ENCODE data around the gene HDAC4. TPM values are rescaled to one million over a fixed set of nuclear protein-coding genes. Genes with fewer than 3 reads are reported as not detected.

Gene HDAC4
- total RNA-seq, 6 donors from 2014 or later: 16.1 to 108 (median 45.0) TPM

DNA sequence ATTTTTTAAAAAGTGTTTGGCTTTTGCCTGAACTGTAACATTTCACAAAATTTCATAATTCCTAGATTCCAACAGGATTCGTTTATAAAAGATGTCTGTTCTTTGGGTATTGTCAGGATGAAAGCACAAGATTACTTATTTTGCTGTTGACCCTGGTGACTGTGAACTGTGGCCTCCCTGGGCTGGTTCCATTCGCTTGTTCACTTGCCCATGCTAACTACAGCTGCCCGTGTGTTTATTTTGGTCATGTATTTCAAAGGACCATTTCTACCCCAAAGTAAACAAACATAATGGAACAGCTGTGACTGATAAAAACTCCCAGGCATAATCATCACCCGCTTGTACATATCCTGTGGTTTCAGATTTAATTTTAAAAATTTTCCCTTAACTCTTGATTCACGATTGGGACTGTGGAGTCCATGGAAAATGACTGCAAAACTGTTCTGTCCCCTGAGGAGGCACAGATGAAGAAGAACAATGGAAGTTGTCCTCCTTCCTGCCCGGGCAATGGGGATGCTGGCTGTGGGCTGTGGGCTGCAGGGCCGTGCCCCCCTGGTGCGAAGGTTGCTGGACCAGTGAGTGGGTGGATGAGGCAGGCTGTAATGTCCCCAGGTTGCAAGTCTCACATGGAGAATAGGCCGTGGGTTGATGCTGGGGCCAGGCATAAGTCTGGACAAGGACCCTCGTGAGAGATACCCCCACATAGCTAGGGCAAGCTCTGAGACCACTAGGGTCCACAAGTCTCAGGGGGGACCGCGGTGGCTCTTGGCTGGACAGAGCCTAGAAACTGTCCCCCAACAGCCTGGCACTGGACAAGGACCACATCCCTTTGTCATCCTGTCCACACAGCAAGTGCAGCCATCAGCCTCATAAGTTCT lies 28.9 kb upstream of the HDAC4 start:
- Histone ChIP-seq H3K27me3 (no peaks in the 10 kb centered on the region), H3K9me3 (peaks cover 0 to 5% (median 0%) of the 10 kb centered on the region in 4 donors), H3K4me3 (no peak overlapping the region), H3K4me1 (peaks cover 0 to 2% (median 0%) of the 10 kb centered on the region in 4 donors), H3K36me3 (no peaks in the 10 kb centered on the region), H3K27ac (no peak overlapping the region)
- DNase-seq (no peak), ATAC-seq (ENCODE audit: low FRiP score in 2 of 2) (peak in 1 of 2 donors; percentile 24)
- 60 to 68% methylated on average over 8 to 12 of the region's 12 CpGs for WGBS, 2 donors
- TF ChIP-seq POLR2AphosphoS5 (IDR thresholded peaks at IDR 0.05): no peak
- TF ChIP-seq POLR2A (IDR thresholded peaks at IDR 0.05): no peak
- TF ChIP-seq, protein P1, sequence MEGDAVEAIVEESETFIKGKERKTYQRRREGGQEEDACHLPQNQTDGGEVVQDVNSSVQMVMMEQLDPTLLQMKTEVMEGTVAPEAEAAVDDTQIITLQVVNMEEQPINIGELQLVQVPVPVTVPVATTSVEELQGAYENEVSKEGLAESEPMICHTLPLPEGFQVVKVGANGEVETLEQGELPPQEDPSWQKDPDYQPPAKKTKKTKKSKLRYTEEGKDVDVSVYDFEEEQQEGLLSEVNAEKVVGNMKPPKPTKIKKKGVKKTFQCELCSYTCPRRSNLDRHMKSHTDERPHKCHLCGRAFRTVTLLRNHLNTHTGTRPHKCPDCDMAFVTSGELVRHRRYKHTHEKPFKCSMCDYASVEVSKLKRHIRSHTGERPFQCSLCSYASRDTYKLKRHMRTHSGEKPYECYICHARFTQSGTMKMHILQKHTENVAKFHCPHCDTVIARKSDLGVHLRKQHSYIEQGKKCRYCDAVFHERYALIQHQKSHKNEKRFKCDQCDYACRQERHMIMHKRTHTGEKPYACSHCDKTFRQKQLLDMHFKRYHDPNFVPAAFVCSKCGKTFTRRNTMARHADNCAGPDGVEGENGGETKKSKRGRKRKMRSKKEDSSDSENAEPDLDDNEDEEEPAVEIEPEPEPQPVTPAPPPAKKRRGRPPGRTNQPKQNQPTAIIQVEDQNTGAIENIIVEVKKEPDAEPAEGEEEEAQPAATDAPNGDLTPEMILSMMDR (IDR thresholded peaks at IDR 0.05): no peak
- TF ChIP-seq EP300 (IDR thresholded peaks at IDR 0.05): no peak

DNA sequence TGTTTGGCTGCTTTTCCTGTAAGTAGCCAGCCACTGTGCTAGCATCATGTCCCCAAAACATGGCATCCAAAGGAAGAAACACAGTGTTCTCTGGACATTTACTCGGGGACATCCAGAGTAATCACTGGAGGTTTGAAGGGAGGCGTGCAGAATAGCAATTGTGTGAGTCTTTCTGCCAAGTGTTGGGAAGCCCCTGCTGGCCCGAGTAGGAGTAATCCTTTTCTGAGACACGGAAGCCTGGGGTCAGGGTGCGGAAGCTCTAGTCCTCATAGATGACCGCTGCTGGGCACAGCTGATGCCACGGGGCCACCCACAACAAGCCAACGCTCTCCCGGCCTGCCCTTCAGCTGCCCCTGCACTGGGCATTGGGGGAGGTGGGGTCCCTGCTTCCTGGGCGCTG lies 24.8 kb upstream of the HDAC4 start:
- Histone ChIP-seq H3K27me3 (no peaks in the 10 kb centered on the region), H3K4me1 (peaks cover 0 to 2% (median 0%) of the 10 kb centered on the region in 4 donors), H3K9me3 (no peaks in the 10 kb centered on the region), H3K27ac (no peak overlapping the region), H3K36me3 (no peaks in the 10 kb centered on the region), H3K4me3 (no peak overlapping the region)
- WGBS, 2 donors: 79 to 91% methylated on average over 10 of the region's 10 CpGs
- no peak for ATAC-seq (ENCODE audit: low FRiP score in 2 of 2)
- TF ChIP-seq POLR2A (IDR thresholded peaks at IDR 0.05): no peak
- TF ChIP-seq, protein P1 (IDR thresholded peaks at IDR 0.05): no peak
- TF ChIP-seq EP300 (IDR thresholded peaks at IDR 0.05): no peak
- no peak for TF ChIP-seq POLR2AphosphoS5 (IDR thresholded peaks at IDR 0.05)
- DNase-seq: no peak

DNA sequence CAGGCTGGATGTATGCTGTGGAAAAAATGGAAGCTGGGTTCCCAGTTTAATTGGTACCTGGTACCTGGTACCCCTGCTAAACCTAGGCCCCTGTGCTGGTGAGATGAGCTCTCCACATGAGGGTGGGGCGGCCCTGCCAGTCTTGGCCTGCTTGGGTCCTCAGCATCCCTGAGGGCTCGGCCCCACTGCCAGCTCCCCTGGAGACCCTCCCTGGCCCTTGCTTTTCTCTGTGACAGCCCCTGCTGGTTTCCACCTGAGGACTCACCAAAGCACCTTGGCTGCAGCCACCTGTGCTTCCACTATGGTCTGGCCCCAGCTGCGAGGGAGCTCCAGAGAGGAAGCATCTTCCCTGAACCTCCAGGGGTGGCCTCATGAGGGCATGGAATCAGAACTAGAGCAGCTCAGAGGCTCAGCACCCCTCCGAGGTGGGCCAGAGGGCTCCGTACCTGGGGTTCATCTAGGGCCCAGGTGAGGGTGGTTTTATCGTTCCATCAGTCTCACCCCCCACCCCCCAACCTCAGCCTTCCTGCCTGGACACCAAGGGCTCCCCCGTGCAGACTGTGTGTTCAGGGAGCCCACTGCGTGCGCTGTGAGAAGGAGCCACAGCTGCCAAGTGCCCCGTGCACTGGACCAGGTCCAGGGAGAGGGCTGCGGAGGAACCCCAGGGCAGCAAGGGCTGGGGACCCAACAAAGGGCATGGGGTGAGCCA lies 23.7 kb upstream of the HDAC4 start:
- Histone ChIP-seq H3K27ac (no peak overlapping the region), H3K36me3 (no peaks in the 10 kb centered on the region), H3K27me3 (no peaks in the 10 kb centered on the region), H3K4me1 (no peaks in the 10 kb centered on the region), H3K9me3 (no peaks in the 10 kb centered on the region), H3K4me3 (no peak overlapping the region)
- no peak for ATAC-seq (ENCODE audit: low FRiP score in 2 of 2)
- DNase-seq: no peak
- 91 to 93% methylated on average over 10 of the region's 11 CpGs for WGBS, 2 donors
- no peak for TF ChIP-seq POLR2AphosphoS5 (IDR thresholded peaks at IDR 0.05)
- TF ChIP-seq POLR2A (IDR thresholded peaks at IDR 0.05): no peak
- TF ChIP-seq, protein P1 (IDR thresholded peaks at IDR 0.05): no peak
- TF ChIP-seq EP300 (IDR thresholded peaks at IDR 0.05): no peak

DNA sequence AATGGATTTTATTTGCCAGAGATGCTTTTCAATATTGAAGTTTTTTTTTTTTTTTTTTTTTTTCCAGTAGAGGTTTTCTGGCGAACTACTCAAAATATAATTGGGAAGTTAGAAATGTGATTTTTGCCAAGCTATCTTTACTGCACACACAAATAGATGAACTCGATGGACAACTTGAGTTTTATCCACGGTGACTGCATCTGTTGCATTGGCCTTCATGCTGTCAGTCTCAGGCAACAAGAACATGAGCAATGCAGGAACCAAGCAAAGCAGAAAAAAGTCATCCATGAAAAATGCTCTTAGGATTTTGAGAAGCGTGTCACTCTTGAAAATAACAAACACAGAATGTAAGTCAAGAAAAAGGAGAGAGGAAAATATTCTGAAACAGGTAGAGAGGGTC lies 22.7 kb upstream of the HDAC4 start:
- WGBS, 2 donors: 86 to 87% methylated on average over 4 of the region's 4 CpGs

More for the DNA sequence above, 22.7 kb upstream of the HDAC4 start:
- ATAC-seq (ENCODE audit: low FRiP score in 2 of 2): no peak
- Histone ChIP-seq H3K27ac (no peak overlapping the region), H3K9me3 (no peaks in the 10 kb centered on the region), H3K27me3 (no peaks in the 10 kb centered on the region), H3K4me1 (no peaks in the 10 kb centered on the region), H3K4me3 (no peak overlapping the region), H3K36me3 (no peaks in the 10 kb centered on the region)
- TF ChIP-seq POLR2A (IDR thresholded peaks at IDR 0.05) (no peak), EP300 (IDR thresholded peaks at IDR 0.05) (no peak), POLR2AphosphoS5 (IDR thresholded peaks at IDR 0.05) (no peak)
- TF ChIP-seq, protein P1 (IDR thresholded peaks at IDR 0.05): no peak
- no peak for DNase-seq
